Brain microvascular endothelial cell (primary cell): Measurements from ENCODE around the gene MAP2K5.

ENCODE experiments used
- DNase-seq: peaks from one replicate; pipeline ENCODE4 v3.0.0-alpha.2; 2020
- H3K27ac ChIP-seq: fragments of 250-450 bp; sonication (Bioruptor Pico); 2 replicates; pipeline ENCODE4 v1.5.1; 2020; ENCODE audit warnings: mild to moderate bottlenecking, moderate library complexity
- H3K27me3 ChIP-seq: fragments of 250-450 bp; sonication (Bioruptor Pico); replicated peaks from 2 replicates; pipeline ENCODE4 v1.5.1; 2020; ENCODE audit warnings: mild to moderate bottlenecking
- H3K36me3 ChIP-seq: fragments of 250-450 bp; sonication (Bioruptor Pico); replicated peaks from 2 replicates; pipeline ENCODE4 v1.5.1; 2020; ENCODE audit warnings: mild to moderate bottlenecking
- H3K4me3 ChIP-seq: 2 replicates; pipeline ENCODE4 v1.5.1; 2011; ENCODE audit warnings: low read depth, mild to moderate bottlenecking, control low read depth, low read length, moderate library complexity
- CTCF ChIP-seq: IDR thresholded peaks from 2 replicates; pipeline ENCODE4 v1.5.1; 2011; ENCODE audit warnings: low read depth, mild to moderate bottlenecking, moderate library complexity, low read length, control low read depth, inconsistent platforms; ENCODE audit errors: missing control alignments
- in situ Hi-C: cut with HindIII; loops from 2 replicates; pipeline ENCODE4 v1.10.0; 2017; ENCODE audit warnings: low sequenced_read_pairs, low pct_ligation_motif_present

Gene MAP2K5

DNA sequence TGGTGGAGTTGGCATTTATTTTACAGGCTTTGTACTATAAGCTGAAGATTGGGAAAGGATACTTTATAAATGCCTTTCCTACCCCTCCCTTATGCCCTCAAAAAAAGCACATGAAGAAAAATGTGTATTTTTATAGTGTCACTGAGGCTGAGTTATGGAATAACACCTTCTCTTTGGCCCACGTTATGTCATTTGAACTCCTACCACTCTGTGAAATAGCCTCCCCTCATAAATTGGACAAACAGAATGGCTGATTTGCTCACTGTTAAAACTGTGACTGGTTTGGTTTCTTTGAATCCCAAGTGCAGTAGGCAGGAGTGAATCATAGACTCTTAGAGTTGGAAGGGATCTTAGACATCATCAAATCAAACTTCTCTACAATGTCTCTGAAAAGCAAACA is 187.6 kb downstream of the MAP2K5 start:
- Histone ChIP-seq H3K27ac (no peak overlapping the region), H3K27me3 (no peaks in the 10 kb centered on the region), H3K36me3 (no peaks in the 10 kb centered on the region), H3K4me3 (no peak overlapping the region)
- no peak for DNase-seq
- in situ Hi-C loops = no loop called here
- TF ChIP-seq CTCF = no peak

DNA sequence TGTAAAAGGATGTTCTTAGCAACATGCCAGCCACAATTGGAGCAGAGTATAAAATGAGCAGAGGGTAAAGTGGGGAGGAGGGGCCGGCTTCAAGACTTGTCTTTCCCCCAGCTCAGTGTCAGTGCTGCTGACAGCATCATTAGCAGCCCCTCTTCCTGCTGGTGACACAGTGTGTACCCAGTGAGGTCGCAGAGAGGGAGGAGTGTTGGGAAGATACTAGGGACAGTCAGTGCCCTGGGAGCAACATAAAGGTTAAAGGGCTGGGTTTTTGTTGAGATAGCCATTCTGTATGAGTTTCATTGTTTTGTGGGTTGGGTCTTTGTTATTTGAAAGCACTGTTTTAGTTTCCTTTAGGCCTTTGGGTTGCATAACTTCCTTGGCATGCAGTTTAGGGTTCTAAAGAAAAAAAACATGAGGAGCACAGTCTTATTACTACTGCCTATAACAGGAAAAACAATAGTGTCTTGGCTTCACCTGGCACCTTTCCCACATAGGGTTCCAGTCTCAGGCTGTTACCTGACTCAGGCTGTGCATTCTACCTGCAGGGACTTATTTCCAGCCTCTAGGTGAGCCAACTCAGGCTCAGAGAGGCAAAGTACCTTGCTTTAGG is 188.7 kb downstream of the MAP2K5 start:
- Histone ChIP-seq H3K27me3 (no peaks in the 10 kb centered on the region), H3K36me3 (no peaks in the 10 kb centered on the region), H3K27ac (no peak overlapping the region), H3K4me3 (no peak overlapping the region)
- TF ChIP-seq CTCF = no peak
- no peak for DNase-seq
- in situ Hi-C loops = no loop called here

DNA sequence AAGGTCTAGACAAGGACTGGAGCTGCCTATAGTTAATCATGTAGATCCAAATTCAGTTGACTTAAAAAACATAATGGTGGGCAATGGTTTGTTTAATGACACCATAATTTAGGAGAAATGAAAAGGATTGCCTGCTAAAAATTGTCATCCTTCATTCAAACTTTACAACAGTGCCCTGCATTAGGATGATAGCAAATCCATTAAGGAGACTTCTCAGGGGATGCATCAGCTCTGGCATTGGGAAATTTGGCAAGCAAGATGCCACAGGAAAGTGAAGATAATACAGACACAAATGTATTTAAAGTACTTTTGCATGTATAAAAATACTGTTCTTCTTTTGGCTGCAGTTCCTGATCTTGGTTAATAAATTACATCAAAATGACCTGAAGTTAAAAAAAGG is 189.7 kb downstream of the MAP2K5 start:
- in situ Hi-C loops = no loop called here
- Histone ChIP-seq H3K36me3 (no peaks in the 10 kb centered on the region), H3K27ac (no peak overlapping the region), H3K4me3 (no peak overlapping the region), H3K27me3 (no peaks in the 10 kb centered on the region)
- no peak for TF ChIP-seq CTCF
- DNase-seq = no peak

GRCh38 chr15:67732671-67733374 is 190.3 kb downstream of the MAP2K5 start:
- Histone ChIP-seq H3K4me3 (no peak overlapping the region), H3K36me3 (no peaks in the 10 kb centered on the region), H3K27me3 (no peaks in the 10 kb centered on the region), H3K27ac (no peak overlapping the region)
- in situ Hi-C loops = no loop called here
- no peak for DNase-seq
- TF ChIP-seq CTCF = no peak

DNA sequence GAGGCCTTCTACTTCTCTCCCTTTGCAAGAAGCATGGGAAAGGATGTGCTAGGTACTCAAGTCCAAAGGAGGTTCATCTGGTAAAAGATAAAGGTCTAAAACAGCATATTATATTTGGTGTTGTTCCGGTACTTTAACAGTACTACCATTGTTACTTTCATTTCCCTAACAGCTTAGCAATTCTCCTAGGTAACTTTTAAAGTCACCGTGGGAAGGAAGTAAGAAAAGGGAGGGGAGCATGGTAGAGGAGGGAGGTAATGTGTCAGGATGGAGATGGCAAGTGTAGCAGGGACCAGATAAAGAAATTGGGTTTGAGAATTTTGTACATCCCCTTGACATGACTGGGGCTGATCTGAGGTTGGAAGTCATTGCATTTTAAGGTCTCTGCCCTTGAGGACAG is 193.4 kb downstream of the MAP2K5 start:
- in situ Hi-C loops = no loop called here
- Histone ChIP-seq H3K27ac (no peak overlapping the region), H3K4me3 (no peak overlapping the region), H3K27me3 (no peaks in the 10 kb centered on the region), H3K36me3 (no peaks in the 10 kb centered on the region)
- DNase-seq = no peak
- no peak for TF ChIP-seq CTCF

GRCh38 chr15:67736810-67737209 is 194.3 kb downstream of the MAP2K5 start:
- H3K36me3 ChIP-seq = no peaks in the 10 kb centered on the region
- no peak overlapping the region for H3K4me3 ChIP-seq
- H3K27ac ChIP-seq = no peak overlapping the region
- H3K27me3 ChIP-seq = no peaks in the 10 kb centered on the region
- no peak for TF ChIP-seq CTCF
- in situ Hi-C loops = no loop called here
- DNase-seq = no peak
